Retinal pigment epithelial cell (primary cell): Measurements from ENCODE around the gene TMEM63A.
"Not testable (repeated sequence)": the region's sequence is repeated elsewhere in the genome, so short reads cannot be mapped to it uniquely, and the experiment has no call there.

Experiments
- DNase-seq: peaks from one replicate; pipeline ENCODE4 v3.0.0-alpha.2; 2010; ENCODE audit warnings: low read depth
- H3K4me3 ChIP-seq: 2 replicates; pipeline ENCODE4 v1.5.1; 2011; ENCODE audit warnings: mild to moderate bottlenecking, low read length, control low read depth, moderate library complexity
- TF ChIP-seq, protein P1 (sequence below): conservative IDR thresholded peaks from 2 replicates; pipeline ENCODE4 v1.5.1; 2011; ENCODE audit warnings: low read depth, low read length, control low read depth, inconsistent platforms

Gene TMEM63A

DNA sequence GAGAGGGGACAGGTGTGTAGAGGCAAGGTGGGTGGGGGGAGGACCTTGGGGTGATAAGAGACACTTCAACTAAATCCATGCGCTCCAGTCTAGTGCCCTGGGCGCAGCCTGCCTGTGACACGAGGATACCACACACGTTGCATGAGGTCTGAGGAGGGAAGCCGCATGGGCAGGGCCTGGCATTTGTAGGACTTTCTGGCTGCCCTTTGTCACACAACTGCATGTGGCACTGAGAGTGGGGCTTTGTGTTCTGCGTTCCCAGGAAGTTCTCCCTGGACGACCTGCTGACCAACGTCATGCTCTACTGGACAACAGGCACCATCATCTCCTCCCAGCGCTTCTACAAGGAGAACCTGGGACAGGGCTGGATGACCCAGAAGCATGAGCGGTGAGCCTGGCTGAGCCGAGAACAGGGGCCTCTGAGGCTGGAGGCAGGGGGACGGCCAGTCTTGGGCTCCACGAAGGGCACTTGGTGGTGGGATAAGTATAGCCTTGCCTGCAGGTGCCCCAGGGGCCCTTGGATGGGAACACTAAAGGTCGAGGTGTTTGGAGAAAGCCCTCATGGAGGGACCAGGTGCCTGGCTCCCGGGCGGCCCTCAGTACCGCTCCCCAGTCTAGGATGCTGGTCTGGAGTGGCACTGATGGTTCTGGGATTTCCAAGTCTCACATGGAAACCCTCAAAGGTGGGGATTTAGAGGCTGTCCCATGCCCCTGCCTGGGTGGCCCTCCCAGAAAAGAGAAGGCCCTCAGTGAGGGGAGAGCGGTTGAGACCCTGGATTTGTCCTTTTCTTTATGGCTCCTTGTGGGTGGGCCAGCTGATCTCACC lies 37.7 kb downstream of the TMEM63A start:
- no peak for DNase-seq
- no peak overlapping the region for H3K4me3 ChIP-seq
- TF ChIP-seq, protein P1, sequence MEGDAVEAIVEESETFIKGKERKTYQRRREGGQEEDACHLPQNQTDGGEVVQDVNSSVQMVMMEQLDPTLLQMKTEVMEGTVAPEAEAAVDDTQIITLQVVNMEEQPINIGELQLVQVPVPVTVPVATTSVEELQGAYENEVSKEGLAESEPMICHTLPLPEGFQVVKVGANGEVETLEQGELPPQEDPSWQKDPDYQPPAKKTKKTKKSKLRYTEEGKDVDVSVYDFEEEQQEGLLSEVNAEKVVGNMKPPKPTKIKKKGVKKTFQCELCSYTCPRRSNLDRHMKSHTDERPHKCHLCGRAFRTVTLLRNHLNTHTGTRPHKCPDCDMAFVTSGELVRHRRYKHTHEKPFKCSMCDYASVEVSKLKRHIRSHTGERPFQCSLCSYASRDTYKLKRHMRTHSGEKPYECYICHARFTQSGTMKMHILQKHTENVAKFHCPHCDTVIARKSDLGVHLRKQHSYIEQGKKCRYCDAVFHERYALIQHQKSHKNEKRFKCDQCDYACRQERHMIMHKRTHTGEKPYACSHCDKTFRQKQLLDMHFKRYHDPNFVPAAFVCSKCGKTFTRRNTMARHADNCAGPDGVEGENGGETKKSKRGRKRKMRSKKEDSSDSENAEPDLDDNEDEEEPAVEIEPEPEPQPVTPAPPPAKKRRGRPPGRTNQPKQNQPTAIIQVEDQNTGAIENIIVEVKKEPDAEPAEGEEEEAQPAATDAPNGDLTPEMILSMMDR, result no peak

DNA sequence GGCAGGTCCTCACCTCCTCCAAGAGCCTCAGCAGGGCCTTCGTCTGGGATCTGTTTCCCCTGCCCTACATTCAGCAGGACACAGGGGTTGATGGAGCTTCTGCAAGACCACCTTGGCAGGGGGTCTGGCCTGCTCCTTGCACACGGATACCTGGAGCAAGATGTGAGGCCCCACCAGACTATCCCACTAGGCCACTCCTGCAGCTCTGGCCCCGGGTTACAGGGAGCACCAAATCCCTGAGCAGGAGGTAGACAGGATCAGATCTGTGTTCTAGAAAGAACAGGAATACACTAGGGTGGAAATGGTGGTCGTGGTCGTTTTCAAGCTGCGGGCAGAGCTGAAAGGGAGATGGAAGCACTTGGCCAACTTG lies 38.8 kb downstream of the TMEM63A start:
- TF ChIP-seq, protein P1, result no peak
- DNase-seq, result no peak
- H3K4me3 ChIP-seq, result no peak overlapping the region

DNA sequence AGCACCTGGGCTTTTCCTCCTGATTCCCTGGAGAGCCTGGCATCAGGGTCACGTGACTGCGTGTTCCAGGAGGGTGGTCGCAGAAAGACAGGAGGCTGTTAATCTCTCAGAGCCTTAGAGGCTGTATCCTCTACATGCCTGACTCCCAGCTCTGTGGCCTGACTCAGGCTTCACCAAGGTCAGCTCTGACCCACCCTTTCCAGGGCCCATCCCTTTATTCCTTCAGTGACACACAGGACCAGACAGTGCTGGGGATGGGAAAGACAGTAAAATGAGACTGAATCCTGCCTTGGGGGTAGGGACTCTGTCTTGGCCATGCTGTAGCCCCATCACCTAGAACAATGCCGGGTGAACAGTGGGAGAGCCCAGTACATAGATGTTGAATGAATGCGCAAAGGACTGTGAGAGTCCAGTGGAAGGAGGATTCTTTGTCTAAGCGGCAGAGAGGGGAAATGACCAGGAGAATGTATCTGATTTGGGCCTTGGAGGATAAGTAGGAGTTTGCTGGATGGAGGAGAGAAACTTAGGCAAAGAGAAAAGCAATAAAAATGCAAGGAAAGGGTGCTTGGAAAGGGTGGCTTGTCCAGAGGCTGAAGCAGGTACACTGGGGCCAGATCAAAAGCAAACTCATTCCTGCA lies 39.3 kb downstream of the TMEM63A start:
- TF ChIP-seq, protein P1, result no peak
- no peak overlapping the region for H3K4me3 ChIP-seq
- DNase-seq, result no peak

DNA sequence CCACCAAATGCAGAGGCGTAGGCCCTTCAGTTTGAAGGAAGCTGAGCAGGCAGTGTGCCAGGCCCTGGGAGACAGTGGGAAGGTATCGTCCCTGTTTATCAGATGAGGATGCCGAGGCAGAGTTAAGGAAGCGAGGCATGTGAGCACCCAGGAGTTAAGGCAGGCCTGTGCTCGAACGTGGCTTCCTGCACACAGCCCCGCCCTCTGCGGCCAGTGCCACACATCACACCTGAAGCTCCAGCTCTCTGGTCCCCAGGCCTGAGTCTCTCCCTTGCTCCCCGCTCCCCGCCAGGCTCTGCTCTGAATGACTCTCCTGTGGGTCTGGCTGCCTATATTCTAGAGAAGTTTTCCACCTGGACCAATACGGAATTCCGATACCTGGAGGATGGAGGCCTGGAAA lies 40.1 kb downstream of the TMEM63A start:
- no peak for DNase-seq
- TF ChIP-seq, protein P1, result no peak
- H3K4me3 ChIP-seq, result no peak overlapping the region

DNA sequence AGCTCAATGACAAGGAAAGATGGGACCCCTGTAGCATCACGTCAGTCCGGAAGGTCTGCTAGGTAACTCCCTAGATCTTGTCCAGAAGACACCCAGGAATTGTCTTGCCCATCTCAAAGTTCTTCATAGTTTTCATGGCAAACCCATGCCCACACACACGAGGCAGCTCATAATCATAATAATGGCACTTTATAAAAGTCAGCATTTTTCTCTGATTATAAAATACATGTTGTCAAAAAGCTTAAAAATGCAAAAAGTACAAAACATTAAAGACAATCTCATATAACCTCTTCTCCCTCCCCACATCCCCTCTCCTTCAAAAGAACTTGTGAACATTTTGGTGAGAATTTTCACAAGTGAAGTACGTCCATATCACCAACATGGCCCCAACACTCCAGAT lies 41.5 kb downstream of the TMEM63A start:
- no peak for DNase-seq
- TF ChIP-seq, protein P1, result no peak
- H3K4me3 ChIP-seq, result no peak overlapping the region

DNA sequence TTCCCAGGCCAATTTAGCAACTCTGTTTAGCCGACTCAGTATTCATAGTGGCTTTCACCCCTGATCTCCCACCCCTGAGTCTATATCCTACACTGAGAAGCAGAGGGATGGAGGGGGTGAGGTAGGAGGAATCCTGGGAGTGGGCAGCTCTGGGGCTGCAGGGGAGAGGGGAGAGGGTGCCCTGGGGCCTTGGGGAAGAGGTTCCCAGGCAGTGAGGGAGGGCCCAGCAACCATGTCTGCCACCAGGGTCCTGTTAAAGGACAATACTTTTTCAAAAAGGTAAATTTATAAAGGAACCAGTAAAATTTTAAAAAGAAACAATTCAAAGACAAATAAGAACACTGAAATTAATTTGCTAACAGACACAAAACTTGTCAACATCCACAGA lies 42.0 kb downstream of the TMEM63A start:
- TF ChIP-seq, protein P1, result no peak
- no peak for DNase-seq
- no peak overlapping the region for H3K4me3 ChIP-seq

DNA sequence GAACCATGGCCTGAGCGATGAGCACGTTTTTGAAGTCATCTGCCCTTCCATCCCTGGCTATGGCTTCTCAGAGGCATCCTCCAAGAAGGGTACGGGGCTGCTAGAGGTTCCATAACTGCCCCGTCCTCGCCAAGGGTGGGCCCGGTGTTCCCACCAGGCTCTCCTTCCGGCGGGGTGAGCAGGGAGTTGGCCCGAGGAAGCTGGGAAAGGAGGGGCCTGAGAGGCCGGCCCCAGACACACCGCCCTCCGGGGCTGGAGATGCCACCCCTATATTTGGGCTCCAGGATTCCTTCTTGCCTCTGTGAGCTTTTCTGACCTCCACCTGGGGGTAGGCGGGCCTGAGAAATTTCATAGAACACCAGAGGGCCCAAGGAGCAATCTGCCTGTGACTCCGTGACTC lies 43.4 kb downstream of the TMEM63A start:
- TF ChIP-seq, protein P1, result no peak
- H3K4me3 ChIP-seq, result no peak overlapping the region

DNA sequence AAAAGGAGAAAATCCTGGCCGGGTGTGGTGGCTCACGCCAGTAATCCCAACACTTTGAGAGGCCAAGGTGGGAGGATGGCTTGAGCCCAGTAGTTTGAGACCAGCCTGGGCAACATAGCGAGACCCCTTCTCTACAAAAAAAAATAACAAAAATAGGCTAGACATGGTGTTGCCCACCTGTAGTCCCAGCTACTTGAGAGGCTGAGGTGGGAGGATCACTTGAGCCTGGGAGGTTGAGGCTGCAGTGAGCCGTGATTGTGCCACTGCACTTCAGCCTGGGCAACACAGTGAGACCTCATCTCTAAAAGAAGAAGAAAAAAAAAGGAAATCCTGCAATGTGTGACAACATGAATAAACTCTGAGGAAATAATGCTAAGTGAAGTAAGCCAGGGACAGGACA lies 45.9 kb downstream of the TMEM63A start:
- not testable (repeated sequence) for H3K4me3 ChIP-seq, DNase-seq

More for the DNA sequence above, 43.4 kb downstream of the TMEM63A start:
- DNase-seq, result no peak
